Measurements from ENCODE around the gene JAK2. TPM values are rescaled to one million over a fixed set of nuclear protein-coding genes. Genes with fewer than 3 reads are reported as not detected.
A peak's percentile ranks its signal among the peaks of the same experiment; 100 is the strongest.

The JAK2 gene
- total and polyA plus RNA-seq, 2 donors (not counting 3 experiments of a cell fraction or from before 2014, with no cell fraction given): 2.1 to 10.3 TPM

GRCh38 chr9:5043381-5043780 lies 58.3 kb downstream of the JAK2 start:
- Histone ChIP-seq H4K20me1 (replicated peaks; ENCODE audit: control insufficient read depth, extremely low read depth, insufficient read depth, low read length) (no peaks in the 10 kb centered on the region), H3K27ac (ENCODE audit: insufficient read depth, low read depth, low read length) (no peak overlapping the region), H3K79me2 (ENCODE audit: control insufficient read depth, insufficient read depth, low read length) (no peaks in the 10 kb centered on the region), H3K4me3 (replicated peaks in 1 of 3; ENCODE audit: insufficient read depth in 1 of 3, low read depth in 1 of 3, low read length in 3 of 3) (no peak overlapping the region), H3K36me3 (ENCODE audit: control insufficient read depth in 2 of 2, extremely low read depth in 1 of 2, insufficient read depth in 2 of 2, low read length in 2 of 2) (peaks cover 0 to 3% of the 10 kb centered on the region in 2 experiments), H3K4me2 (ENCODE audit: insufficient read depth, low read length) (no peak overlapping the region), H2AFZ (ENCODE audit: low read depth, low read length) (no peak overlapping the region), H3K27me3 (ENCODE audit: control insufficient read depth in 2 of 2, insufficient read depth in 2 of 2, low read length in 2 of 2) (no peaks in the 10 kb centered on the region), H3K9me1 (replicated peaks; ENCODE audit: control insufficient read depth, extremely low read depth, insufficient read depth, low read length) (no peaks in the 10 kb centered on the region), H3K9me3 (replicated peaks; ENCODE audit: control insufficient read depth, insufficient read depth, low read length) (no peaks in the 10 kb centered on the region), H3K4me1 (ENCODE audit: control insufficient read depth, extremely low read depth, insufficient read depth, low read length) (peaks cover 3% of the 10 kb centered on the region), H3K9ac (replicated peaks; ENCODE audit: extremely low read depth, insufficient read depth, low read length) (no peak overlapping the region)
- ChIA-PET POLR2A (no interaction called here), CTCF (no interaction called here)
- peak; percentile 16 for DNase-seq (ENCODE audit: low read depth, low spot score)
- intact Hi-C loops (cut with micrococcal nuclease) (no loop called here), dilution Hi-C loops (cut with MboI; ENCODE audit: extremely low pct_ligation_motif_present, low sequenced_read_pairs) (no loop called here)
- TF ChIP-seq JUN (IDR thresholded peaks at IDR 0.05; ENCODE audit: borderline replicate concordance, insufficient read depth, insufficient read length, low read depth): no peak
- no peak for TF ChIP-seq EZH2 (IDR thresholded peaks at IDR 0.05; ENCODE audit: borderline replicate concordance, low read depth, low read length, severe bottlenecking)
- TF ChIP-seq GATA2 (IDR thresholded peaks at IDR 0.05; ENCODE audit: insufficient read depth, insufficient read length, low read depth, low read length): no peak
- TF ChIP-seq, protein P1, sequence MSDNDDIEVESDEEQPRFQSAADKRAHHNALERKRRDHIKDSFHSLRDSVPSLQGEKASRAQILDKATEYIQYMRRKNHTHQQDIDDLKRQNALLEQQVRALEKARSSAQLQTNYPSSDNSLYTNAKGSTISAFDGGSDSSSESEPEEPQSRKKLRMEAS (IDR thresholded peaks at IDR 0.05; ENCODE audit: insufficient read depth, insufficient read length): no peak
- TF ChIP-seq POLR2A (IDR thresholded peaks at IDR 0.05; ENCODE audit: low read depth, low read length): no peak
- no peak for TF ChIP-seq FOS (IDR thresholded peaks at IDR 0.05; ENCODE audit: borderline replicate concordance, insufficient read depth, low read length)
- no peak for TF ChIP-seq CTCF (IDR thresholded peaks at IDR 0.05; ENCODE audit: extremely low read depth in 1 of 2, insufficient read depth in 1 of 2, low read depth in 1 of 2, low read length in 2 of 2)
- TF ChIP-seq MYC (IDR thresholded peaks at IDR 0.05; ENCODE audit: low read depth, low read length): no peak
- TF ChIP-seq POLR2AphosphoS5 (IDR thresholded peaks at IDR 0.05; ENCODE audit: insufficient read depth, low read depth, low read length): no peak
- BruUV-seq (replicated peaks): no TSS peak
- FAIRE-seq: peak; percentile 44
